NB4 (cell line): ENCODE measurements around the gene KRT5.

ENCODE experiments used
- POLR2A ChIP-seq: IDR thresholded peaks from 2 replicates; pipeline ENCODE4 v1.6.1; 2011; ENCODE audit warnings: mild to moderate bottlenecking; ENCODE audit not compliant: insufficient read length; ENCODE audit errors: extremely low read depth
- TF ChIP-seq, protein P1 (sequence below): IDR thresholded peaks from one replicate; pipeline ENCODE4 v1.5.1; 2012; ENCODE audit warnings: low read depth, low read length

DNA sequence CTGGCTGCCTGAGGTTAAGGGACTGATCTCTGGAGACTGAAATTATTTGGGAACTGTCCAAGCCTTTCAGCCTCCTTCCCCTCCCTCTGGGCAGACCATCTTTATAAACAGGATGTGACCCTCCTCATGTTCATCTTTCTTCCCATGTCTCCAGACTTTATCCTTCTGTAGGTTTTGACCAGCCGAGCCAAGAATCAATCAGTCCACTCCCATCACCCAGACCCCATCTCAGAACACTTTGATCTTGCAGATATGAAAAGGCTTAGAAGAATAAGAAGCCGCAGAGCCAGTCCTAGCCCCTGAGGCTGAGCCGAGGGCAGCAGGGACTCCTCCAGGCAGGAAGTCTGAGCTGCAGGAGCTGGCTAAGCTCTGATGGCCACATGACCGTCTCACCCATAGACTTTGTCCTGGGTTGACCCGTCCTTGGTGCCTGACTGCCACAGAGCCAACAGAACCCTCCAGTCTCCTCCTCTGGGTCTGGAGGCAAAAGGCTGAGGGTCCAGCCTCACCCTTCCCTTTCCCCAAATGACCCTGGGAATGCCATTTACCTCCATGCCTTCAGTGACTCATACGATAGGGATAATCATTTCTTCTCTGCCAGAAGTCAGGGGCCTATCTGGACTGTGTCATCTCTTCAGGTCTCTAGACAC, 31.1 kb upstream of the KRT5 start:
- no peak for TF ChIP-seq POLR2A
- TF ChIP-seq, protein P1, sequence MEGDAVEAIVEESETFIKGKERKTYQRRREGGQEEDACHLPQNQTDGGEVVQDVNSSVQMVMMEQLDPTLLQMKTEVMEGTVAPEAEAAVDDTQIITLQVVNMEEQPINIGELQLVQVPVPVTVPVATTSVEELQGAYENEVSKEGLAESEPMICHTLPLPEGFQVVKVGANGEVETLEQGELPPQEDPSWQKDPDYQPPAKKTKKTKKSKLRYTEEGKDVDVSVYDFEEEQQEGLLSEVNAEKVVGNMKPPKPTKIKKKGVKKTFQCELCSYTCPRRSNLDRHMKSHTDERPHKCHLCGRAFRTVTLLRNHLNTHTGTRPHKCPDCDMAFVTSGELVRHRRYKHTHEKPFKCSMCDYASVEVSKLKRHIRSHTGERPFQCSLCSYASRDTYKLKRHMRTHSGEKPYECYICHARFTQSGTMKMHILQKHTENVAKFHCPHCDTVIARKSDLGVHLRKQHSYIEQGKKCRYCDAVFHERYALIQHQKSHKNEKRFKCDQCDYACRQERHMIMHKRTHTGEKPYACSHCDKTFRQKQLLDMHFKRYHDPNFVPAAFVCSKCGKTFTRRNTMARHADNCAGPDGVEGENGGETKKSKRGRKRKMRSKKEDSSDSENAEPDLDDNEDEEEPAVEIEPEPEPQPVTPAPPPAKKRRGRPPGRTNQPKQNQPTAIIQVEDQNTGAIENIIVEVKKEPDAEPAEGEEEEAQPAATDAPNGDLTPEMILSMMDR, result no peak
